GM23338 (cell line): ENCODE measurements around the gene DNAJC11. TPM values are rescaled to one million over a fixed set of nuclear protein-coding genes. Genes with fewer than 3 reads are reported as not detected.

ENCODE experiments used
- ATAC-seq: fragments of 200-7000 bp; cut with Tn5 transposase; 3 replicates; pipeline ENCODE4 v1.9.1; 2020
- DNase-seq: peaks from one replicate; pipeline ENCODE4 v3.0.0-alpha.2; 2015; ENCODE audit warnings: low spot score
- H2AFZ ChIP-seq: fragments of 200-600 bp; sonication (generic); 2 replicates; pipeline ENCODE4 v1.8.0; 2016; ENCODE audit warnings: antibody characterized with exemption, mild to moderate bottlenecking, moderate library complexity
- H3F3A ChIP-seq: fragments of 200-600 bp; sonication (generic); replicated peaks from 2 replicates; pipeline ENCODE4 v1.8.0; 2017; ENCODE audit warnings: antibody characterized with exemption, mixed run types, low read depth
- H3K27ac ChIP-seq: fragments of 200-600 bp; sonication (generic); 2 replicates; pipeline ENCODE4 v1.6.1; 2016; ENCODE audit warnings: low read depth
- H3K27me3 ChIP-seq: fragments of 200-600 bp; sonication (generic); 2 replicates; pipeline ENCODE4 v1.8.0; 2016; ENCODE audit warnings: mild to moderate bottlenecking, mixed run types, moderate library complexity; ENCODE audit not compliant: insufficient read depth
- H3K36me3 ChIP-seq: fragments of 200-600 bp; sonication (generic); 2 replicates; pipeline ENCODE4 v1.8.0; 2016; ENCODE audit warnings: mild to moderate bottlenecking; ENCODE audit not compliant: insufficient read depth
- H3K4me1 ChIP-seq: fragments of 200-600 bp; sonication (generic); 2 replicates; pipeline ENCODE4 v1.8.0; 2016; ENCODE audit warnings: mild to moderate bottlenecking, moderate library complexity; ENCODE audit not compliant: insufficient read depth
- H3K4me2 ChIP-seq: fragments of 200-600 bp; sonication (generic); 2 replicates; pipeline ENCODE4 v1.7.1; 2017; ENCODE audit warnings: mixed run types
- H3K4me3 ChIP-seq: fragments of 200-600 bp; sonication (generic); 2 replicates; pipeline ENCODE4 v1.6.1; 2016; ENCODE audit warnings: mixed run types
- H3K79me2 ChIP-seq: fragments of 200-600 bp; sonication (generic); replicated peaks from 2 replicates; pipeline ENCODE4 v1.8.0; 2017; ENCODE audit warnings: mild to moderate bottlenecking; ENCODE audit not compliant: insufficient read depth
- H3K9me2 ChIP-seq: fragments of 200-600 bp; sonication (generic); 2 replicates; pipeline ENCODE4 v1.8.0; 2017; ENCODE audit not compliant: insufficient read depth
- H4K20me1 ChIP-seq: fragments of 200-600 bp; sonication (generic); replicated peaks from 2 replicates; pipeline ENCODE4 v1.8.0; 2017; ENCODE audit warnings: mild to moderate bottlenecking; ENCODE audit not compliant: insufficient read depth
- H3K27ac Mint-ChIP-seq: 2 replicates; pipeline ENCODE4 v1.8.0; 2020; ENCODE audit warnings: inconsistent platforms, mild to moderate bottlenecking, moderate library complexity, mixed read lengths
- H3K27me3 Mint-ChIP-seq: 3 replicates; pipeline ENCODE4 v1.8.0; 2022; ENCODE audit warnings: low read depth, mild to moderate bottlenecking, moderate library complexity, mixed read lengths, inconsistent platforms; ENCODE audit not compliant: insufficient read depth, poor library complexity
- H3K36me3 Mint-ChIP-seq: 3 replicates; pipeline ENCODE4 v1.8.0; 2021; ENCODE audit warnings: low read depth, mild to moderate bottlenecking, inconsistent platforms, moderate library complexity, mixed read lengths
- H3K4me1 Mint-ChIP-seq: 3 replicates; pipeline ENCODE4 v1.8.0; 2020; ENCODE audit warnings: mild to moderate bottlenecking, inconsistent platforms, mixed read lengths
- H3K4me3 Mint-ChIP-seq: 3 replicates; pipeline ENCODE4 v1.8.0; 2021; ENCODE audit warnings: moderate library complexity, mild to moderate bottlenecking, inconsistent platforms, mixed read lengths
- H3K9me3 Mint-ChIP-seq: 3 replicates; pipeline ENCODE4 v1.8.0; 2020; ENCODE audit warnings: moderate library complexity, mild to moderate bottlenecking, inconsistent platforms, mixed read lengths
- CREB1 ChIP-seq: fragments of 250-450 bp; sonication (Bioruptor Pico); IDR thresholded peaks from 2 replicates; pipeline ENCODE4 v1.5.0; 2020; ENCODE audit warnings: low read depth, mild to moderate bottlenecking, moderate library complexity
- EZH2 ChIP-seq: fragments of 200-600 bp; sonication (generic); IDR thresholded peaks from one replicate; pipeline ENCODE4 v1.8.0; 2017; ENCODE audit warnings: antibody characterized with exemption, mild to moderate bottlenecking, low read depth; ENCODE audit not compliant: unreplicated experiment
- EZH2phosphoT487 ChIP-seq: fragments of 200-600 bp; sonication (generic); IDR thresholded peaks from one replicate; pipeline ENCODE4 v1.8.1; 2018; ENCODE audit warnings: antibody characterized with exemption; ENCODE audit not compliant: unreplicated experiment
- JUNB ChIP-seq: IDR thresholded peaks from one replicate; pipeline ENCODE4 v1.6.1; 2016; ENCODE audit warnings: antibody characterized with exemption; ENCODE audit not compliant: unreplicated experiment
- NANOG ChIP-seq: IDR thresholded peaks from 2 replicates; pipeline ENCODE4 v1.6.1; 2016; ENCODE audit warnings: antibody characterized with exemption, borderline replicate concordance
- POLR2AphosphoS5 ChIP-seq: IDR thresholded peaks from 2 replicates; pipeline ENCODE4 v1.6.1; 2016; ENCODE audit warnings: antibody characterized with exemption, low read depth
- ZNF114 ChIP-seq: fragments of 250-450 bp; sonication (Bioruptor Pico); IDR thresholded peaks from 2 replicates; pipeline ENCODE4 v1.5.0; 2020; ENCODE audit warnings: mild to moderate bottlenecking, moderate library complexity
- ZNF331 ChIP-seq: fragments of 250-450 bp; sonication (Bioruptor Pico); IDR thresholded peaks from 2 replicates; pipeline ENCODE4 v1.5.0; 2020; ENCODE audit warnings: low read depth, mild to moderate bottlenecking, moderate library complexity
- polyA plus RNA-seq: library from polyadenylated mRNA; unstranded; fragments of >200 nt; fragmentation: Nextera tagmentation; extraction: Ambion mirVana; gene quantifications from 2 replicates; pipeline ENCODE4 v1.2.1, GENCODE V29; 2016
- total RNA-seq: library from RNA; depleted of rRNA; stranded (reverse); fragments of >200 nt; shearing (Covaris generic); gene quantifications from 2 replicates; pipeline ENCODE4 v1.2.3, GENCODE V29; 2014
- TF ChIP-seq, protein P1 (sequence below): IDR thresholded peaks from one replicate; pipeline ENCODE4 v1.6.1; 2018; ENCODE audit warnings: antibody characterized with exemption; ENCODE audit not compliant: unreplicated experiment
- TF ChIP-seq, protein P2 (sequence below), 2 experiments: fragments of 200-600 bp in 1 of 2; sonication (generic) in 1 of 2; conservative IDR thresholded peaks; 2 replicates each; pipeline versions ENCODE4 v1.5.1 to v1.6.1; 2016 to 2017; ENCODE audit warnings: antibody characterized with exemption in 2 of 2, low read depth in 2 of 2, mild to moderate bottlenecking in 2 of 2, moderate library complexity in 1 of 2
- TF ChIP-seq, protein P3 (sequence below): fragments of 250-450 bp; sonication (Bioruptor Pico); IDR thresholded peaks from 2 replicates; pipeline ENCODE4 v1.5.0; 2020; ENCODE audit warnings: mild to moderate bottlenecking, moderate library complexity

The DNAJC11 gene
- total and polyA plus RNA-seq, 2 experiments from 2014 or later = 48.4 to 67.2 TPM

DNA sequence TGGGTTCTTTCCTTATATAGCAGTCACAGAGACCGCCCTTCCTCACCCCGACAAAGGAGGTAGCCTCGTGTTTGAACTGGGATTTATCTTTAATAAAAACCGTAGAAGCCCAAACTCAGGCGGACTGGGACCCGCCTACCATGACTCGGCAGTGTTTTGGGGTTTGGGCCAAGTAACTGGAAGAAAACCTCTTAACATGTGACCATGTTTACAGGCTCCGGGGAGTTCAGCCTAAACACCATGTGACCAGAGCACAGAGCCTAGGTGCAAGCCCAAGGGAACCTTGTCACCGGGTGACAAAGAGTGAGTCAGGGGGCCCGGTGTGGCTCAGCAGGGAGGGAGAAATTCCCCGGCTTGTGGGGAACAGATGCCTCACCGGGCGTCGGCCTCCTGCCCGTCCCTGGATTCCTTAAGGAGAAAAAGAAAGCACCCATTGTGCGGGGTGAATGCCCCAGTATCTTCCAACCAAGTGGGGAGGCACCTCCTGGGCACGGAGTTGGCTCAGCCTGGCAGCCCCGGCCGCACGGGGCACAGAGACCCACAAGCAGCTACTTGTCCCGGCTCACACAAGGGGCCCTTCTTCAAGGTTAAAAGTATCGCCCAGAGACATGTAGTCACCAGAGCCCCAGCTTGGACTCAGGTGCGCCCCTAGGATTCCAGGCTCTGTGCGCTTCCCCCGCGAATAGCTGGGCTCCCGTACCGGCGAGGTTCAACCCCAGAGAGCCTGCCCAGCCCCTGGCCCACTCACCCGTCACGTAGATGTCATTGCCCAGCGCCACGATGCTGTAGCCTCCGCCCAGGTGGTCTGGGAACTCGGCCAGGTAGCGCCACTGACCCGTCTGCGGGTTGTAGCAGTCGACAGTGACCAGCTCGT, 100.3 kb downstream of the DNAJC11 start (continued):
- TF ChIP-seq, protein P1, sequence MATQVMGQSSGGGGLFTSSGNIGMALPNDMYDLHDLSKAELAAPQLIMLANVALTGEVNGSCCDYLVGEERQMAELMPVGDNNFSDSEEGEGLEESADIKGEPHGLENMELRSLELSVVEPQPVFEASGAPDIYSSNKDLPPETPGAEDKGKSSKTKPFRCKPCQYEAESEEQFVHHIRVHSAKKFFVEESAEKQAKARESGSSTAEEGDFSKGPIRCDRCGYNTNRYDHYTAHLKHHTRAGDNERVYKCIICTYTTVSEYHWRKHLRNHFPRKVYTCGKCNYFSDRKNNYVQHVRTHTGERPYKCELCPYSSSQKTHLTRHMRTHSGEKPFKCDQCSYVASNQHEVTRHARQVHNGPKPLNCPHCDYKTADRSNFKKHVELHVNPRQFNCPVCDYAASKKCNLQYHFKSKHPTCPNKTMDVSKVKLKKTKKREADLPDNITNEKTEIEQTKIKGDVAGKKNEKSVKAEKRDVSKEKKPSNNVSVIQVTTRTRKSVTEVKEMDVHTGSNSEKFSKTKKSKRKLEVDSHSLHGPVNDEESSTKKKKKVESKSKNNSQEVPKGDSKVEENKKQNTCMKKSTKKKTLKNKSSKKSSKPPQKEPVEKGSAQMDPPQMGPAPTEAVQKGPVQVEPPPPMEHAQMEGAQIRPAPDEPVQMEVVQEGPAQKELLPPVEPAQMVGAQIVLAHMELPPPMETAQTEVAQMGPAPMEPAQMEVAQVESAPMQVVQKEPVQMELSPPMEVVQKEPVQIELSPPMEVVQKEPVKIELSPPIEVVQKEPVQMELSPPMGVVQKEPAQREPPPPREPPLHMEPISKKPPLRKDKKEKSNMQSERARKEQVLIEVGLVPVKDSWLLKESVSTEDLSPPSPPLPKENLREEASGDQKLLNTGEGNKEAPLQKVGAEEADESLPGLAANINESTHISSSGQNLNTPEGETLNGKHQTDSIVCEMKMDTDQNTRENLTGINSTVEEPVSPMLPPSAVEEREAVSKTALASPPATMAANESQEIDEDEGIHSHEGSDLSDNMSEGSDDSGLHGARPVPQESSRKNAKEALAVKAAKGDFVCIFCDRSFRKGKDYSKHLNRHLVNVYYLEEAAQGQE = no peak
- TF ChIP-seq JUNB = no peak

DNA sequence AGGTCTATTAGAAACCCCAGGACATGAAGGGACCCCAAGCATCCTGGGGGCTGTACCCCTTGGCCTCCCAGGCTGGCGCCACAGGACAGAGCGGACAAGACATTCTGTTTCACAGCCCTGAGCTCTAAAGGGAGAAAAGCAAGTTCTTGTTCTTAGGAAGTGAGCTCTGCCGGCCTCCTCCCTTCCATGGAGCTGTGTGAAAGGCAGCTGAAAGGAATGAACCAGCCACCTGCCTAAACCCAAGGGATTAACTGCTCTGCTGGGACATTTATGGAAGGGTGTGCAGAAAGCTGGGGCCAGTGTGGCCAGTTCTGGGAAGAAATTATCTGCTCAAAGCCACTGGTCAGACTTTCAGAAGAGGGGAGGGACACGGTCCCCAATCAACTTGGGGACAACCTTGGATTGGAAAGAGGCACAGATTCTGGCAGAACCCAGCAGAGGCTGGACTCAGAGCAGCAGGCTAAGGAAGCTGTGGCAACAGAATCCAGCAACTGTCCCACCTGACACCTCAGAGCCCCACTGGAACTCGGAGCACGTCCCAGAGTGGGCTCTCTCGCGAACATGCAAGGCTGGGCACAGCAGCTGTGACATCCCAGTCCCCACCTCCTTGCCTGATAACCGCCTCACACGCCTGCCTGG, 101.1 kb downstream of the DNAJC11 start:
- peaks cover 20% of the 10 kb centered on the region for H3K27me3 Mint-ChIP-seq
- Histone ChIP-seq H2AFZ (no peak overlapping the region), H3K9me2 (no peaks in the 10 kb centered on the region), H3K79me2 (peaks cover 57% of the 10 kb centered on the region), H3K36me3 (no peaks in the 10 kb centered on the region; the same call in 1 of the 2 replicates), H4K20me1 (peaks cover 41% of the 10 kb centered on the region), H3K27me3 (peaks cover 5% of the 10 kb centered on the region; the same call in 1 of the 2 replicates), H3F3A (peaks cover 10% of the 10 kb centered on the region; the same call in 1 of the 2 replicates), H3K4me1 (peaks cover 9% of the 10 kb centered on the region), H3K4me3 (peak overlapping the region; percentile 98), H3K27ac (no peak overlapping the region), H3K4me2 (peak overlapping the region; percentile 81)
- TF ChIP-seq POLR2AphosphoS5 (no peak), ZNF331 (CRISPR knock-in tag) (no peak), EZH2 (no peak), ZNF114 (CRISPR knock-in tag) (no peak), NANOG (no peak), CREB1 (CRISPR knock-in tag) (no peak), EZH2phosphoT487 (no peak)
- TF ChIP-seq, protein P2, sequence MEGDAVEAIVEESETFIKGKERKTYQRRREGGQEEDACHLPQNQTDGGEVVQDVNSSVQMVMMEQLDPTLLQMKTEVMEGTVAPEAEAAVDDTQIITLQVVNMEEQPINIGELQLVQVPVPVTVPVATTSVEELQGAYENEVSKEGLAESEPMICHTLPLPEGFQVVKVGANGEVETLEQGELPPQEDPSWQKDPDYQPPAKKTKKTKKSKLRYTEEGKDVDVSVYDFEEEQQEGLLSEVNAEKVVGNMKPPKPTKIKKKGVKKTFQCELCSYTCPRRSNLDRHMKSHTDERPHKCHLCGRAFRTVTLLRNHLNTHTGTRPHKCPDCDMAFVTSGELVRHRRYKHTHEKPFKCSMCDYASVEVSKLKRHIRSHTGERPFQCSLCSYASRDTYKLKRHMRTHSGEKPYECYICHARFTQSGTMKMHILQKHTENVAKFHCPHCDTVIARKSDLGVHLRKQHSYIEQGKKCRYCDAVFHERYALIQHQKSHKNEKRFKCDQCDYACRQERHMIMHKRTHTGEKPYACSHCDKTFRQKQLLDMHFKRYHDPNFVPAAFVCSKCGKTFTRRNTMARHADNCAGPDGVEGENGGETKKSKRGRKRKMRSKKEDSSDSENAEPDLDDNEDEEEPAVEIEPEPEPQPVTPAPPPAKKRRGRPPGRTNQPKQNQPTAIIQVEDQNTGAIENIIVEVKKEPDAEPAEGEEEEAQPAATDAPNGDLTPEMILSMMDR (conservative IDR thresholded peaks at IDR 0.05; ENCODE audit: low read depth in 2 of 2) = no peak
- TF ChIP-seq, protein P3, sequence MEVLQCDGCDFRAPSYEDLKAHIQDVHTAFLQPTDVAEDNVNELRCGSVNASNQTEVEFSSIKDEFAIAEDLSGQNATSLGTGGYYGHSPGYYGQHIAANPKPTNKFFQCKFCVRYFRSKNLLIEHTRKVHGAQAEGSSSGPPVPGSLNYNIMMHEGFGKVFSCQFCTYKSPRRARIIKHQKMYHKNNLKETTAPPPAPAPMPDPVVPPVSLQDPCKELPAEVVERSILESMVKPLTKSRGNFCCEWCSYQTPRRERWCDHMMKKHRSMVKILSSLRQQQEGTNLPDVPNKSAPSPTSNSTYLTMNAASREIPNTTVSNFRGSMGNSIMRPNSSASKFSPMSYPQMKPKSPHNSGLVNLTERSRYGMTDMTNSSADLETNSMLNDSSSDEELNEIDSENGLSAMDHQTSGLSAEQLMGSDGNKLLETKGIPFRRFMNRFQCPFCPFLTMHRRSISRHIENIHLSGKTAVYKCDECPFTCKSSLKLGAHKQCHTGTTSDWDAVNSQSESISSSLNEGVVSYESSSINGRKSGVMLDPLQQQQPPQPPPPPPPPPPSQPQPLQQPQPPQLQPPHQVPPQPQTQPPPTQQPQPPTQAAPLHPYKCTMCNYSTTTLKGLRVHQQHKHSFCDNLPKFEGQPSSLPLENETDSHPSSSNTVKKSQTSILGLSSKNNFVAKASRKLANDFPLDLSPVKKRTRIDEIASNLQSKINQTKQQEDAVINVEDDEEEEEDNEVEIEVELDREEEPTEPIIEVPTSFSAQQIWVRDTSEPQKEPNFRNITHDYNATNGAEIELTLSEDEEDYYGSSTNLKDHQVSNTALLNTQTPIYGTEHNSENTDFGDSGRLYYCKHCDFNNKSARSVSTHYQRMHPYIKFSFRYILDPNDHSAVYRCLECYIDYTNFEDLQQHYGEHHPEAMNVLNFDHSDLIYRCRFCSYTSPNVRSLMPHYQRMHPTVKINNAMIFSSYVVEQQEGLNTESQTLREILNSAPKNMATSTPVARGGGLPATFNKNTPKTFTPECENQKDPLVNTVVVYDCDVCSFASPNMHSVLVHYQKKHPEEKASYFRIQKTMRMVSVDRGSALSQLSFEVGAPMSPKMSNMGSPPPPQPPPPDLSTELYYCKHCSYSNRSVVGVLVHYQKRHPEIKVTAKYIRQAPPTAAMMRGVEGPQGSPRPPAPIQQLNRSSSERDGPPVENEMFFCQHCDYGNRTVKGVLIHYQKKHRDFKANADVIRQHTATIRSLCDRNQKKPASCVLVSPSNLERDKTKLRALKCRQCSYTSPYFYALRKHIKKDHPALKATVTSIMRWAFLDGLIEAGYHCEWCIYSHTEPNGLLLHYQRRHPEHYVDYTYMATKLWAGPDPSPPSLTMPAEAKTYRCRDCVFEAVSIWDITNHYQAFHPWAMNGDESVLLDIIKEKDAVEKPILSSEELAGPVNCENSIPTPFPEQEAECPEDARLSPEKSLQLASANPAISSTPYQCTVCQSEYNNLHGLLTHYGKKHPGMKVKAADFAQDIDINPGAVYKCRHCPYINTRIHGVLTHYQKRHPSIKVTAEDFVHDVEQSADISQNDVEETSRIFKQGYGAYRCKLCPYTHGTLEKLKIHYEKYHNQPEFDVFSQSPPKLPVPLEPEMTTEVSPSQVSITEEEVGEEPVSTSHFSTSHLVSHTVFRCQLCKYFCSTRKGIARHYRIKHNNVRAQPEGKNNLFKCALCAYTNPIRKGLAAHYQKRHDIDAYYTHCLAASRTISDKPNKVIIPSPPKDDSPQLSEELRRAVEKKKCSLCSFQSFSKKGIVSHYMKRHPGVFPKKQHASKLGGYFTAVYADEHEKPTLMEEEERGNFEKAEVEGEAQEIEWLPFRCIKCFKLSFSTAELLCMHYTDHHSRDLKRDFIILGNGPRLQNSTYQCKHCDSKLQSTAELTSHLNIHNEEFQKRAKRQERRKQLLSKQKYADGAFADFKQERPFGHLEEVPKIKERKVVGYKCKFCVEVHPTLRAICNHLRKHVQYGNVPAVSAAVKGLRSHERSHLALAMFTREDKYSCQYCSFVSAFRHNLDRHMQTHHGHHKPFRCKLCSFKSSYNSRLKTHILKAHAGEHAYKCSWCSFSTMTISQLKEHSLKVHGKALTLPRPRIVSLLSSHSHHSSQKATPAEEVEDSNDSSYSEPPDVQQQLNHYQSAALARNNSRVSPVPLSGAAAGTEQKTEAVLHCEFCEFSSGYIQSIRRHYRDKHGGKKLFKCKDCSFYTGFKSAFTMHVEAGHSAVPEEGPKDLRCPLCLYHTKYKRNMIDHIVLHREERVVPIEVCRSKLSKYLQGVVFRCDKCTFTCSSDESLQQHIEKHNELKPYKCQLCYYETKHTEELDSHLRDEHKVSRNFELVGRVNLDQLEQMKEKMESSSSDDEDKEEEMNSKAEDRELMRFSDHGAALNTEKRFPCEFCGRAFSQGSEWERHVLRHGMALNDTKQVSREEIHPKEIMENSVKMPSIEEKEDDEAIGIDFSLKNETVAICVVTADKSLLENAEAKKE (CRISPR knock-in tag) = no peak
- no peak for DNase-seq
- no peak for ATAC-seq
- peak overlapping the region; percentile 91 for H3K4me3 Mint-ChIP-seq
- H3K4me1 Mint-ChIP-seq = peaks cover 20% of the 10 kb centered on the region
- H3K36me3 Mint-ChIP-seq = peaks cover 49% of the 10 kb centered on the region
- peak overlapping the region; percentile 88 for H3K27ac Mint-ChIP-seq
- no peaks in the 10 kb centered on the region for H3K9me3 Mint-ChIP-seq
